ENCODE data around the gene MAPKAP1. TPM values are rescaled to one million over a fixed set of nuclear protein-coding genes. Genes with fewer than 3 reads are reported as not detected.

Gene MAPKAP1
- polyA plus RNA-seq, 1 donor from 2014 or later: 57.5 TPM

- TF ChIP-seq RAD21 (conservative IDR thresholded peaks at IDR 0.05) (no peak), MXI1 (conservative IDR thresholded peaks at IDR 0.05; ENCODE audit: poor library complexity, severe bottlenecking) (no peak), EZH2 (IDR thresholded peaks at IDR 0.05; ENCODE audit: borderline replicate concordance, insufficient read depth, low read length, poor library complexity, severe bottlenecking) (no peak), POLR2AphosphoS5 (IDR thresholded peaks at IDR 0.05) (no peak)
- H2AFZ ChIP-seq (ENCODE audit: low read depth, low read length): no peak overlapping the region
- H3K9ac ChIP-seq (ENCODE audit: low read length): peak overlapping the region; percentile 40
- no peaks in the 10 kb centered on the region for H3K9me3 ChIP-seq (ENCODE audit: low read length)
- no peaks in the 10 kb centered on the region for H3K9me2 ChIP-seq (ENCODE audit: insufficient read depth, low read length)
- no peaks in the 10 kb centered on the region for H3K79me2 ChIP-seq (replicated peaks; ENCODE audit: insufficient read depth, low read length)
- peak overlapping the region; percentile 76 for H3K27ac ChIP-seq (ENCODE audit: low read length)
- H3K27me3 ChIP-seq (ENCODE audit: insufficient read depth, low read depth, low read length): no peaks in the 10 kb centered on the region
- peak overlapping the region; percentile 29 for H3K4me2 ChIP-seq (ENCODE audit: low read length)
- H3K4me3 ChIP-seq (ENCODE audit: low read length): peak overlapping the region; percentile 13
- no peaks in the 10 kb centered on the region for H3F3A ChIP-seq (ENCODE audit: insufficient read depth, low read length, poor library complexity, severe bottlenecking)
- H4K20me1 ChIP-seq (ENCODE audit: insufficient read depth): no peaks in the 10 kb centered on the region
- no peaks in the 10 kb centered on the region for H3K36me3 ChIP-seq (ENCODE audit: insufficient read depth, low read length)
Observed at GRCh38 chr9:125529589-125530515, 177.2 kb downstream of the MAPKAP1 start.

- peak overlapping the region; percentile 76 for H3K27ac ChIP-seq (ENCODE audit: low read length)
- H3K36me3 ChIP-seq (ENCODE audit: insufficient read depth, low read length): no peaks in the 10 kb centered on the region
- no peaks in the 10 kb centered on the region for H3K27me3 ChIP-seq (ENCODE audit: insufficient read depth, low read depth, low read length)
- peak overlapping the region; percentile 13 for H3K4me3 ChIP-seq (ENCODE audit: low read length)
- no peaks in the 10 kb centered on the region for H3F3A ChIP-seq (ENCODE audit: insufficient read depth, low read length, poor library complexity, severe bottlenecking)
- peak overlapping the region; percentile 24 for H3K9ac ChIP-seq (ENCODE audit: low read length)
- H3K4me2 ChIP-seq (ENCODE audit: low read length): peak overlapping the region; percentile 29
- TF ChIP-seq SMC3 (conservative IDR thresholded peaks at IDR 0.05; ENCODE audit: poor library complexity): no peak
- no peak for TF ChIP-seq POLR2AphosphoS5 (IDR thresholded peaks at IDR 0.05)
- TF ChIP-seq, protein P1, sequence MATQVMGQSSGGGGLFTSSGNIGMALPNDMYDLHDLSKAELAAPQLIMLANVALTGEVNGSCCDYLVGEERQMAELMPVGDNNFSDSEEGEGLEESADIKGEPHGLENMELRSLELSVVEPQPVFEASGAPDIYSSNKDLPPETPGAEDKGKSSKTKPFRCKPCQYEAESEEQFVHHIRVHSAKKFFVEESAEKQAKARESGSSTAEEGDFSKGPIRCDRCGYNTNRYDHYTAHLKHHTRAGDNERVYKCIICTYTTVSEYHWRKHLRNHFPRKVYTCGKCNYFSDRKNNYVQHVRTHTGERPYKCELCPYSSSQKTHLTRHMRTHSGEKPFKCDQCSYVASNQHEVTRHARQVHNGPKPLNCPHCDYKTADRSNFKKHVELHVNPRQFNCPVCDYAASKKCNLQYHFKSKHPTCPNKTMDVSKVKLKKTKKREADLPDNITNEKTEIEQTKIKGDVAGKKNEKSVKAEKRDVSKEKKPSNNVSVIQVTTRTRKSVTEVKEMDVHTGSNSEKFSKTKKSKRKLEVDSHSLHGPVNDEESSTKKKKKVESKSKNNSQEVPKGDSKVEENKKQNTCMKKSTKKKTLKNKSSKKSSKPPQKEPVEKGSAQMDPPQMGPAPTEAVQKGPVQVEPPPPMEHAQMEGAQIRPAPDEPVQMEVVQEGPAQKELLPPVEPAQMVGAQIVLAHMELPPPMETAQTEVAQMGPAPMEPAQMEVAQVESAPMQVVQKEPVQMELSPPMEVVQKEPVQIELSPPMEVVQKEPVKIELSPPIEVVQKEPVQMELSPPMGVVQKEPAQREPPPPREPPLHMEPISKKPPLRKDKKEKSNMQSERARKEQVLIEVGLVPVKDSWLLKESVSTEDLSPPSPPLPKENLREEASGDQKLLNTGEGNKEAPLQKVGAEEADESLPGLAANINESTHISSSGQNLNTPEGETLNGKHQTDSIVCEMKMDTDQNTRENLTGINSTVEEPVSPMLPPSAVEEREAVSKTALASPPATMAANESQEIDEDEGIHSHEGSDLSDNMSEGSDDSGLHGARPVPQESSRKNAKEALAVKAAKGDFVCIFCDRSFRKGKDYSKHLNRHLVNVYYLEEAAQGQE (IDR thresholded peaks at IDR 0.05; ENCODE audit: borderline replicate concordance): no peak
- no peak for TF ChIP-seq EZH2 (IDR thresholded peaks at IDR 0.05; ENCODE audit: borderline replicate concordance, insufficient read depth, low read length, poor library complexity, severe bottlenecking)
- TF ChIP-seq EP300 (conservative IDR thresholded peaks at IDR 0.05; ENCODE audit: poor library complexity, severe bottlenecking): no peak
- no peaks in the 10 kb centered on the region for H3K9me2 ChIP-seq (ENCODE audit: insufficient read depth, low read length)
- H3K9me3 ChIP-seq (ENCODE audit: low read length): no peaks in the 10 kb centered on the region
- H2AFZ ChIP-seq (ENCODE audit: low read depth, low read length): no peak overlapping the region
- no peaks in the 10 kb centered on the region for H4K20me1 ChIP-seq (ENCODE audit: insufficient read depth)
- H3K79me2 ChIP-seq (replicated peaks; ENCODE audit: insufficient read depth, low read length): no peaks in the 10 kb centered on the region
Observed at GRCh38 chr9:125529107-125529506, 177.9 kb downstream of the MAPKAP1 start.

DNA sequence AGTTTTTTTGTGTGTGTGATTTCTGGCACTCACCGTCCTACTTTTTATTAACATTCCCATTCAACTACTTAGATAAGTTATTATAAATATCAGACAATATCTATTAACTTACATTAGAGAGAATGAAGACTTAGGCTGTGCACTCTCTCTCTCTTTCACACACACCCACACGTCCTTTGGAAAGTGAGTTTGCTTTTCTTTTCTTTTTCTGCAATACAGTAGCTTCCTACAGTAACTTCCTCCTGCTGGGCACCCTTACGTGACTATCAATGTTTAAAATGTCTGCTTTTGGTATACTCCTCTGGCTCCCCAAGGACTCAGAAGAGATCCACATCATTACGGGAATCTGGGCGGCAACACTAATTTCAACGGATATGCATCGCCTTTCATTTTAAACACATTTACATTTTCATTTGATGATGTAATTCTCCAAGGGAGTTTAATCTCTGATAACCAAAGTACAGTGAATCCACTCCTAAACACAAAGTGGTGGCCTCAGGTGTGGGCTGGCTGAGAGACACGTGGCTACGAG lies 179.5 kb downstream of the MAPKAP1 start:
- no peak overlapping the region for H3K9ac ChIP-seq (ENCODE audit: low read length)
- no peaks in the 10 kb centered on the region for H3K36me3 ChIP-seq (ENCODE audit: insufficient read depth, low read length)
- no peaks in the 10 kb centered on the region for H4K20me1 ChIP-seq (ENCODE audit: insufficient read depth)
- no peaks in the 10 kb centered on the region for H3F3A ChIP-seq (ENCODE audit: insufficient read depth, low read length, poor library complexity, severe bottlenecking)
- H2AFZ ChIP-seq (ENCODE audit: low read depth, low read length): no peak overlapping the region
- H3K27ac ChIP-seq (ENCODE audit: low read length): no peak overlapping the region
- no peak for TF ChIP-seq EP300 (conservative IDR thresholded peaks at IDR 0.05; ENCODE audit: poor library complexity, severe bottlenecking)
- no peak for TF ChIP-seq TAF1 (IDR thresholded peaks at IDR 0.05; ENCODE audit: low read depth)
- no peak for TF ChIP-seq SMC3 (conservative IDR thresholded peaks at IDR 0.05; ENCODE audit: poor library complexity)
- no peak for TF ChIP-seq MXI1 (conservative IDR thresholded peaks at IDR 0.05; ENCODE audit: poor library complexity, severe bottlenecking)
- TF ChIP-seq CTCF (IDR thresholded peaks at IDR 0.05; ENCODE audit: poor library complexity, severe bottlenecking): no peak
- TF ChIP-seq, protein P1 (IDR thresholded peaks at IDR 0.05; ENCODE audit: borderline replicate concordance): no peak
- no peak for TF ChIP-seq RAD21 (conservative IDR thresholded peaks at IDR 0.05)
- TF ChIP-seq POLR2AphosphoS5 (IDR thresholded peaks at IDR 0.05): no peak
- no peak for TF ChIP-seq EZH2 (IDR thresholded peaks at IDR 0.05; ENCODE audit: borderline replicate concordance, insufficient read depth, low read length, poor library complexity, severe bottlenecking)
- H3K9me2 ChIP-seq (ENCODE audit: insufficient read depth, low read length): no peaks in the 10 kb centered on the region
- no peak overlapping the region for H3K4me3 ChIP-seq (ENCODE audit: low read length)
- H3K79me2 ChIP-seq (replicated peaks; ENCODE audit: insufficient read depth, low read length): no peaks in the 10 kb centered on the region
- no peaks in the 10 kb centered on the region for H3K9me3 ChIP-seq (ENCODE audit: low read length)
- H3K4me2 ChIP-seq (ENCODE audit: low read length): no peak overlapping the region
- no peaks in the 10 kb centered on the region for H3K27me3 ChIP-seq (ENCODE audit: insufficient read depth, low read depth, low read length)
